ENCODE measurements around the gene BDKRB2.

BDKRB2 gene

GRCh38 chr14:96207686-96208085 is 3.0 kb downstream of the BDKRB2 start:
- no peak for TF ChIP-seq CTCF (IDR thresholded peaks at IDR 0.05; ENCODE audit: low read depth, low read length)
- no peak for DNase-seq (ENCODE audit: extremely low read depth, low read depth)

GRCh38 chr14:96208739-96209138 is 4.1 kb downstream of the BDKRB2 start:
- DNase-seq (ENCODE audit: extremely low read depth, low read depth): no peak
- TF ChIP-seq CTCF (IDR thresholded peaks at IDR 0.05; ENCODE audit: low read depth, low read length): no peak

GRCh38 chr14:96212140-96212539 is 7.5 kb downstream of the BDKRB2 start:
- no peak for DNase-seq (ENCODE audit: extremely low read depth, low read depth)
- TF ChIP-seq CTCF (IDR thresholded peaks at IDR 0.05; ENCODE audit: low read depth, low read length): no peak

GRCh38 chr14:96212896-96213295 is 8.3 kb downstream of the BDKRB2 start:
- no peak for DNase-seq (ENCODE audit: extremely low read depth, low read depth)
- TF ChIP-seq CTCF (IDR thresholded peaks at IDR 0.05; ENCODE audit: low read depth, low read length): no peak

- no peak for DNase-seq (ENCODE audit: extremely low read depth, low read depth)
- TF ChIP-seq CTCF (IDR thresholded peaks at IDR 0.05; ENCODE audit: low read depth, low read length): no peak
Measured at GRCh38 chr14:96213871-96214465, 9.3 kb downstream of the BDKRB2 start.

- no peak for DNase-seq (ENCODE audit: extremely low read depth, low read depth)
- TF ChIP-seq CTCF (IDR thresholded peaks at IDR 0.05; ENCODE audit: low read depth, low read length): no peak
Measured at GRCh38 chr14:96214793-96215192, 10.2 kb downstream of the BDKRB2 start.

GRCh38 chr14:96215452-96216244 is 11.0 kb downstream of the BDKRB2 start:
- no peak for TF ChIP-seq CTCF (IDR thresholded peaks at IDR 0.05; ENCODE audit: low read depth, low read length)
- no peak for DNase-seq (ENCODE audit: extremely low read depth, low read depth)

Measured in AG09319 (cell line).